Hepatocyte (in vitro differentiated cells): ENCODE results near the gene TDRD10. TPM values are rescaled to one million over a fixed set of nuclear protein-coding genes. Genes with fewer than 3 reads are reported as not detected.
A peak's percentile ranks its signal among the peaks of the same experiment; 100 is the strongest.

Source experiments
- DNase-seq: peaks from one replicate; pipeline ENCODE4 v3.0.0-alpha.2; 2016; ENCODE audit warnings: low spot score
- H2AFZ ChIP-seq: fragments of 200-600 bp; sonication (generic); 2 replicates; pipeline ENCODE4 v1.6.0; 2016; ENCODE audit warnings: antibody characterized with exemption, mild to moderate bottlenecking
- H3K27ac ChIP-seq: fragments of 200-600 bp; sonication (generic); 2 replicates; pipeline ENCODE4 v1.5.1; 2016; ENCODE audit warnings: mild to moderate bottlenecking
- H3K27me3 ChIP-seq: fragments of 200-600 bp; sonication (generic); 2 replicates; pipeline ENCODE4 v1.6.1; 2016
- H3K36me3 ChIP-seq: fragments of 200-600 bp; sonication (generic); replicated peaks from 2 replicates; pipeline ENCODE4 v1.5.1; 2016; ENCODE audit warnings: low read depth; ENCODE audit not compliant: insufficient read depth
- H3K4me1 ChIP-seq: fragments of 200-600 bp; sonication (generic); 2 replicates; pipeline ENCODE4 v1.5.1; 2016; ENCODE audit warnings: mild to moderate bottlenecking, moderate library complexity; ENCODE audit not compliant: insufficient read depth
- H3K4me2 ChIP-seq: fragments of 200-600 bp; sonication (generic); 2 replicates; pipeline ENCODE4 v1.6.0; 2016
- H3K4me3 ChIP-seq: fragments of 200-600 bp; sonication (generic); 2 replicates; pipeline ENCODE4 v1.5.1; 2016; ENCODE audit warnings: mild to moderate bottlenecking
- H3K79me2 ChIP-seq: fragments of 200-600 bp; sonication (generic); 2 replicates; pipeline ENCODE4 v1.6.0; 2017; ENCODE audit warnings: mild to moderate bottlenecking
- H3K9me2 ChIP-seq: fragments of 200-600 bp; sonication (generic); replicated peaks from 2 replicates; pipeline ENCODE4 v1.6.0; 2017; ENCODE audit warnings: mild to moderate bottlenecking; ENCODE audit not compliant: insufficient read depth
- H3K9me3 ChIP-seq: fragments of 200-600 bp; sonication (generic); 2 replicates; pipeline ENCODE4 v1.5.1; 2016; ENCODE audit warnings: low read depth, mild to moderate bottlenecking
- H4K20me1 ChIP-seq: fragments of 200-600 bp; sonication (generic); 2 replicates; pipeline ENCODE4 v1.6.0; 2016; ENCODE audit warnings: mild to moderate bottlenecking; ENCODE audit not compliant: insufficient read depth, poor library complexity, severe bottlenecking
- EZH2 ChIP-seq: fragments of 200-600 bp; sonication (generic); IDR thresholded peaks from 2 replicates; pipeline ENCODE4 v1.6.1; 2016; ENCODE audit warnings: antibody characterized with exemption, mild to moderate bottlenecking, borderline replicate concordance
- EZH2phosphoT487 ChIP-seq: fragments of 200-600 bp; sonication (generic); IDR thresholded peaks from one replicate; pipeline ENCODE4 v1.6.1; 2018; ENCODE audit warnings: antibody characterized with exemption, mild to moderate bottlenecking, low read depth, moderate library complexity; ENCODE audit not compliant: unreplicated experiment, severe bottlenecking
- WGBS: methylation state at CpG from one replicate; pipeline ENCODE4 v1.1.6; 2016; ENCODE audit warnings: low lambda C conversion rate; ENCODE audit errors: missing lambda C conversion rate; 5-methylcytosine and 5-hydroxymethylcytosine counted together
- polyA plus RNA-seq: library from polyadenylated mRNA; unstranded; fragments of >200 nt; fragmentation: Nextera tagmentation; extraction: Ambion mirVana; gene quantifications from 2 replicates; pipeline ENCODE4 v1.2.1, GENCODE V29; 2016
- total RNA-seq: library from RNA; depleted of rRNA; stranded (reverse); fragments of >200 nt; gene quantifications from 2 replicates; pipeline ENCODE4 v1.2.3, GENCODE V29; 2014
- TF ChIP-seq, protein P1 (sequence below): fragments of 200-600 bp; sonication (generic); IDR thresholded peaks from 2 replicates; pipeline ENCODE4 v1.5.1; 2016; ENCODE audit warnings: antibody characterized with exemption, mild to moderate bottlenecking; ENCODE audit not compliant: poor library complexity

Gene TDRD10
- total and polyA plus RNA-seq, 2 experiments from 2014 or later = 0.20 TPM; not detected in 1

- Histone ChIP-seq H3K4me2 (peak within 1 kb of the TSS; percentile 93), H3K27me3 (no peaks in the 10 kb centered on the region), H3K27ac (peak within 1 kb of the TSS; percentile 95), H3K4me3 (peak within 1 kb of the TSS; percentile 92), H4K20me1 (peaks cover 19% of the 10 kb centered on the region), H3K9me3 (no peaks in the 10 kb centered on the region), H2AFZ (peak within 1 kb of the TSS; percentile 87), H3K36me3 (peaks cover 3% of the 10 kb centered on the region), H3K9me2 (no peaks in the 10 kb centered on the region), H3K79me2 (peaks cover 39% of the 10 kb centered on the region), H3K4me1 (peaks cover 8% of the 10 kb centered on the region)
- DNase-seq = peak; percentile 72
- WGBS = under 1% methylated on average over 21 of the region's 69 CpGs
- no peak for TF ChIP-seq EZH2
- no peak for TF ChIP-seq EZH2phosphoT487
- TF ChIP-seq, protein P1, sequence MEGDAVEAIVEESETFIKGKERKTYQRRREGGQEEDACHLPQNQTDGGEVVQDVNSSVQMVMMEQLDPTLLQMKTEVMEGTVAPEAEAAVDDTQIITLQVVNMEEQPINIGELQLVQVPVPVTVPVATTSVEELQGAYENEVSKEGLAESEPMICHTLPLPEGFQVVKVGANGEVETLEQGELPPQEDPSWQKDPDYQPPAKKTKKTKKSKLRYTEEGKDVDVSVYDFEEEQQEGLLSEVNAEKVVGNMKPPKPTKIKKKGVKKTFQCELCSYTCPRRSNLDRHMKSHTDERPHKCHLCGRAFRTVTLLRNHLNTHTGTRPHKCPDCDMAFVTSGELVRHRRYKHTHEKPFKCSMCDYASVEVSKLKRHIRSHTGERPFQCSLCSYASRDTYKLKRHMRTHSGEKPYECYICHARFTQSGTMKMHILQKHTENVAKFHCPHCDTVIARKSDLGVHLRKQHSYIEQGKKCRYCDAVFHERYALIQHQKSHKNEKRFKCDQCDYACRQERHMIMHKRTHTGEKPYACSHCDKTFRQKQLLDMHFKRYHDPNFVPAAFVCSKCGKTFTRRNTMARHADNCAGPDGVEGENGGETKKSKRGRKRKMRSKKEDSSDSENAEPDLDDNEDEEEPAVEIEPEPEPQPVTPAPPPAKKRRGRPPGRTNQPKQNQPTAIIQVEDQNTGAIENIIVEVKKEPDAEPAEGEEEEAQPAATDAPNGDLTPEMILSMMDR = no peak
Measured at GRCh38 chr1:154557939-154558719, 56.1 kb downstream of the TDRD10 start, which contains the start of gene UBE2Q1. Gene UBE2Q1, minus strand, starts transcription at chr1:154558662. Its CDS starts 109 bp downstream, at chr1:154558553.

GRCh38 chr1:154558720-154559465 is 56.9 kb downstream of the TDRD10 start:
- Histone ChIP-seq H3K4me1 (peaks cover 8% of the 10 kb centered on the region), H4K20me1 (peaks cover 19% of the 10 kb centered on the region), H3K9me2 (no peaks in the 10 kb centered on the region), H3K9me3 (no peaks in the 10 kb centered on the region), H3K4me3 (peak overlapping the region; percentile 37), H3K79me2 (peaks cover 39% of the 10 kb centered on the region), H3K27me3 (no peaks in the 10 kb centered on the region), H3K27ac (peak overlapping the region; percentile 95), H2AFZ (peak overlapping the region; percentile 87), H3K36me3 (peaks cover 3% of the 10 kb centered on the region), H3K4me2 (peak overlapping the region; percentile 88)
- TF ChIP-seq, protein P1 = no peak
- TF ChIP-seq EZH2 = no peak
- no peak for TF ChIP-seq EZH2phosphoT487
- peak; percentile 99 for DNase-seq
- 4% methylated on average over 35 of the region's 57 CpGs for WGBS

DNA sequence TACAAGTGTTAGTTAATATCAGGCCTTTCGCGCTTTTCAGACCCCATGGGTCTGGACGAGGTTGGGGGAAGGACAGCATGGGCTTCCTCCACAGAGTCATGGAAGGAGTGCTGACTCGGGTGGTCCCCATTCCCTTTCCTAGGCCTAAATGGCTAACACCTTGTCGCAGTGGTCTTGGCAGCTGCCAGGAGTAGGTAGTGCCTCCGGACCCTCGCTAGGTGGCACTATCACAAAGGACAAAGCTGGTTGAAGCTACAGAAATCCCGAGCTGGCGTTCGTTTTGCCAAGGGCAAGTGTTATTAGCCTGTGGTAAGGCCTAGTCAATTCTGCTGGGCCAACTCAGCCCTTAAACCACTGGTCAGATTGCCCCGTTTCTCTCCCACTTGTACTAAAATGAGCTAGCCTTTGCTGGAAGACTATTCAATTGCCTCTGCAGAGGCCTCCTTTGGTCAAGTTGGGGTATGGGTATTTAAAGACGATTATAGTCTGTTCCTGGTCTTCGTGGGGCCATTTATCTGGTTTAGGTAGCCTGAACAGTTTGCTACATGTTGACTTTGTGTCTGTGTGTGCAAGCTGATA is 57.5 kb downstream of the TDRD10 start:
- peak overlapping the region; percentile 37 for H3K4me3 ChIP-seq
- peak overlapping the region; percentile 88 for H3K4me2 ChIP-seq
- H3K27me3 ChIP-seq = no peaks in the 10 kb centered on the region
- peak overlapping the region; percentile 95 for H3K27ac ChIP-seq
- H3K4me1 ChIP-seq = peaks cover 8% of the 10 kb centered on the region
- DNase-seq = peak; percentile 94
- H3K36me3 ChIP-seq = peaks cover 3% of the 10 kb centered on the region
- TF ChIP-seq EZH2phosphoT487 (no peak), EZH2 (no peak)
- TF ChIP-seq, protein P1 = peak; percentile 95
- WGBS = 11% methylated on average over 13 of the region's 13 CpGs
- peaks cover 36% of the 10 kb centered on the region for H3K79me2 ChIP-seq
- H4K20me1 ChIP-seq = peaks cover 19% of the 10 kb centered on the region
- H2AFZ ChIP-seq = peak overlapping the region; percentile 87
- H3K9me2 ChIP-seq = no peaks in the 10 kb centered on the region
- H3K9me3 ChIP-seq = no peaks in the 10 kb centered on the region
